Colonic mucosa (tissue), 4 donors: ENCODE measurements around the gene SNAP29. TPM values are rescaled to one million over a fixed set of nuclear protein-coding genes. Genes with fewer than 3 reads are reported as not detected.

ENCODE experiments used
- DNase-seq: peaks from one replicate; pipeline ENCODE4 v3.0.0-alpha.2; 2020
- H3K27ac ChIP-seq: fragments of 200-600 bp; one replicate; pipeline ENCODE4 v1.8.0; 2021
- H3K27me3 ChIP-seq: fragments of 200-600 bp; one replicate; pipeline ENCODE4 v1.8.0; 2021
- H3K36me3 ChIP-seq: fragments of 200-600 bp; one replicate; pipeline ENCODE4 v1.8.0; 2021
- H3K4me1 ChIP-seq: fragments of 200-600 bp; one replicate; pipeline ENCODE4 v1.8.0; 2021; ENCODE audit warnings: mild to moderate bottlenecking
- H3K4me3 ChIP-seq: fragments of 200-600 bp; one replicate; pipeline ENCODE4 v1.8.0; 2021
- H3K9ac ChIP-seq, 2 donors: one replicate each; pipeline ENCODE4 v1.7.0; 2013; ENCODE audit warnings: control low read depth in 2 of 2, low read depth in 2 of 2, low read length in 2 of 2
- H3K9me3 ChIP-seq: fragments of 200-600 bp; one replicate; pipeline ENCODE4 v1.8.0; 2021
- intact Hi-C: fragments of 100-400 bp; cut with DNase I; formaldehyde crosslinking; loops from one replicate; pipeline ENCODE4 v1.14.1; 2022
- total RNA-seq, 2 donors: library from RNA; stranded (reverse); fragmentation: NEBNext Ultra II Directional in 1 of 2; extraction: Animal tissue kit (Norgen Biotek cat#: 25700) in 1 of 2; gene quantifications; one replicate each; pipeline ENCODE4 v1.2.1, GENCODE V29; 2021
- TF ChIP-seq, protein P1 (sequence below): fragments of 200-600 bp; IDR thresholded peaks from one replicate; pipeline ENCODE4 v1.8.0; 2022; ENCODE audit warnings: antibody characterized with exemption, mild to moderate bottlenecking
- donor health status: healthy.
- donor health status: DM: no; HTN: no; CAD: no.
- donor health status: DM: no; HTN: no; CAD: no.

Gene SNAP29
- total RNA-seq, 2 donors from 2014 or later = 25.3 to 39.0 TPM

DNA sequence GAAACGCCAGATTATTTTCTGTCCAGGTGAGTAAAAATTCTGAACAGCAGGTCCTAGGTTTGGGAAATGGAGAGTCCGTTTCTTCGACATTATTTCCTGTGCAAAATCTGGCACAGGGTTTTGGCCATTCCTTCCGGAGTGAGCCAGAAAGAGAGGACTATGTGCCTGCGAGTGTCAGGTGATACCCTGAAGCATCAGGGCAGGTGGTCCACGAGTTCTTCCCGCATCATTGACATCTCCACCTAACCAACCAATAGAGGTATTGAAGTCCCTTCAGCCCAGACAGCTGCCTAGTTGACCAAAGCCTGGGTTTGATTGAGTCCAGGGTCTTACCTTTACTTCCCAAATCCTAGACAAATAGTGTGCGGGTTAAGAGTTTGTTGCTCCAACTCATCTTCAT, 808 bp downstream of the SNAP29 start:
- TF ChIP-seq, protein P1, sequence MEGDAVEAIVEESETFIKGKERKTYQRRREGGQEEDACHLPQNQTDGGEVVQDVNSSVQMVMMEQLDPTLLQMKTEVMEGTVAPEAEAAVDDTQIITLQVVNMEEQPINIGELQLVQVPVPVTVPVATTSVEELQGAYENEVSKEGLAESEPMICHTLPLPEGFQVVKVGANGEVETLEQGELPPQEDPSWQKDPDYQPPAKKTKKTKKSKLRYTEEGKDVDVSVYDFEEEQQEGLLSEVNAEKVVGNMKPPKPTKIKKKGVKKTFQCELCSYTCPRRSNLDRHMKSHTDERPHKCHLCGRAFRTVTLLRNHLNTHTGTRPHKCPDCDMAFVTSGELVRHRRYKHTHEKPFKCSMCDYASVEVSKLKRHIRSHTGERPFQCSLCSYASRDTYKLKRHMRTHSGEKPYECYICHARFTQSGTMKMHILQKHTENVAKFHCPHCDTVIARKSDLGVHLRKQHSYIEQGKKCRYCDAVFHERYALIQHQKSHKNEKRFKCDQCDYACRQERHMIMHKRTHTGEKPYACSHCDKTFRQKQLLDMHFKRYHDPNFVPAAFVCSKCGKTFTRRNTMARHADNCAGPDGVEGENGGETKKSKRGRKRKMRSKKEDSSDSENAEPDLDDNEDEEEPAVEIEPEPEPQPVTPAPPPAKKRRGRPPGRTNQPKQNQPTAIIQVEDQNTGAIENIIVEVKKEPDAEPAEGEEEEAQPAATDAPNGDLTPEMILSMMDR = no peak
- H3K27ac ChIP-seq = peak overlapping the region; percentile 79
- H3K36me3 ChIP-seq = no peaks in the 10 kb centered on the region
- H3K9me3 ChIP-seq = no peaks in the 10 kb centered on the region
- no peak for DNase-seq
- H3K4me3 ChIP-seq = peak overlapping the region; percentile 96
- peaks cover 9% of the 10 kb centered on the region for H3K4me1 ChIP-seq
- peak overlapping the region; percentile 53 to 94 for H3K9ac ChIP-seq
- no peaks in the 10 kb centered on the region for H3K27me3 ChIP-seq
- intact Hi-C loops = loop anchor here (10.0 kb wide), 1 partner anchor 55 kb away; the partner anchor contains the start of gene CRKL

DNA sequence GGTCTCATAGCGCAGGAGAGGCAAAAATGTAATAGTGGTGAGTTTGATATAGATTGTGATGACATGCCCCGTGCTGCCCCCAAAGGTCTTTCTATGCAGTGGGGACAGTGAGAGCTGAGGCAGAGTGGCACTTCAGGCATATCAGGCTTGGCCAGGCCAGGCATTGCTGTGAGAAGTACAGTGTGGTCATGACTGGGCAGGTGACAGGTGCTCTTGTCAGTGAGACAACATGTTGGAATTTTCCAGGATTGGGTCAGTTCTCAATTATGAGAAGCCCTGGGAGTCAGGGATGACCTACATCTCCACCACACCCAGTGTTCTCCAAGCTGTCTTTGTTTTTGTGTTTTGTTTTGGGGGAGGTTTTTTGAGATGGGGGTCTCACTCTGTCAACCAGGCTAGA, 3.7 kb downstream of the SNAP29 start:
- H3K27me3 ChIP-seq = no peaks in the 10 kb centered on the region
- no peak overlapping the region for H3K9ac ChIP-seq
- TF ChIP-seq, protein P1 = no peak
- H3K36me3 ChIP-seq = no peaks in the 10 kb centered on the region
- DNase-seq = no peak
- peaks cover 14% of the 10 kb centered on the region for H3K4me1 ChIP-seq
- no peak overlapping the region for H3K27ac ChIP-seq
- no peaks in the 10 kb centered on the region for H3K9me3 ChIP-seq
- H3K4me3 ChIP-seq = no peak overlapping the region
- intact Hi-C loops = loop anchor here (10.0 kb wide), 1 partner anchor 52 kb away; the partner anchor contains the start of gene CRKL

DNA sequence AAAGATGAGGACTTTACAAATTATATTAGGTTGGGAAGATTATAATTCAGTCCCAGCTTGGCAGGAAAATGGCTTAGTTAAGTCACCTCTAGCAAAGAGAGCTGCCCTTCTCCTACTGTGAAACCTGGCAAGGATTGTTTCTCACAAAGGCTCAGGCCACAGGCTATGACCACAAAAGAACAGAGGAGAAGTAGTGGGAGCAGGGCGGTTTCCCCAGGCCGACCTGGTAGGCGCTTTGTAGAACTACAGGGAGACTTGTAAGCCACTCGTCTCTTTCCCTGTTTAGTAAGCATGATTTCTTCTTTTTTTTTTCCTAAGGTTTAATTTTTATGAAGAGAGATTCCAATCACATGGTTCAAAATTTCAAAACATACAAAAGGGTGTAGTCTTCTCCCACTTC, 4.6 kb downstream of the SNAP29 start:
- DNase-seq = no peak
- H3K9ac ChIP-seq = no peak overlapping the region
- TF ChIP-seq, protein P1 = no peak
- no peaks in the 10 kb centered on the region for H3K36me3 ChIP-seq
- intact Hi-C loops = loop anchor here (10.0 kb wide), 1 partner anchor 51 kb away; the partner anchor contains the start of gene CRKL
- peaks cover 20% of the 10 kb centered on the region for H3K4me1 ChIP-seq
- no peaks in the 10 kb centered on the region for H3K27me3 ChIP-seq
- H3K9me3 ChIP-seq = no peaks in the 10 kb centered on the region
- H3K27ac ChIP-seq = no peak overlapping the region
- no peak overlapping the region for H3K4me3 ChIP-seq

DNA sequence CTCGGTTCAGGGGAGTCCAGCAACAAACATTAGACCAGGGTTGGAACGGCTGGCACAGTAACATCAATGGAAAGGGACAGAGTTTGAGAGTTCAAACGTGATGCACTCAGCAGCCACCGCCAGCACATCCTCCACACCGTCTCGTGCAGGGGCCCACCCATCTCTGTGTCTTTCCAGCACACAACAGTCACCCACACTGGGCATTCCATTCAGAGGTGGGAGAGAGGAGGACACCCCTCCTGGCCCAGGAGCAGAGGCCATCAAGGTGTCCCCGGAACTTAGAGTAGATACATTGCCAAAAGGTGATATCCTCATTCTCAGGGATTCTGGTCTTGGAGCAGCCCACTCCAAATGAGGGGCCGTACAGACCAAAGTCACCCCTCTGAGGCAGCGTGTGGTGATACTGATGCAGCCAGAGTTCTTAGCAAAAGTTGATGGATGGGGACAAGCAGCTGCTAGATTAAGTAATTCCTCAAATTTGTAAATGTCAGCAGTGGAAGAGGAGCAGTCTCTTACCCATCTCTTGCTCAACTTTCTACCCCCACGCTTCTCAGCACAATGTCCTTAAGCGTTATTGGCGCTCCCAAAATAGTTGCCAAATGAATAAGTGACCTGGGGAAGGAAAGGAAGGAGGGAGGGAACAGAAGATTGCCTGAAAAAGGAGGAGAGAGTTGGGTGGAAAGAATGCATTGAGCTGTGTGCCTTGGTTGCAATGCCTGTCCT, 5.5 kb downstream of the SNAP29 start:
- Histone ChIP-seq H3K4me3 (no peak overlapping the region), H3K9ac (no peak overlapping the region), H3K9me3 (no peaks in the 10 kb centered on the region), H3K27ac (no peak overlapping the region), H3K4me1 (peaks cover 20% of the 10 kb centered on the region), H3K36me3 (no peaks in the 10 kb centered on the region), H3K27me3 (no peaks in the 10 kb centered on the region)
- no peak for DNase-seq
- intact Hi-C loops = loop anchor here (10.0 kb wide), 1 partner anchor 50 kb away; the partner anchor contains the start of gene CRKL
- TF ChIP-seq, protein P1 = no peak

DNA sequence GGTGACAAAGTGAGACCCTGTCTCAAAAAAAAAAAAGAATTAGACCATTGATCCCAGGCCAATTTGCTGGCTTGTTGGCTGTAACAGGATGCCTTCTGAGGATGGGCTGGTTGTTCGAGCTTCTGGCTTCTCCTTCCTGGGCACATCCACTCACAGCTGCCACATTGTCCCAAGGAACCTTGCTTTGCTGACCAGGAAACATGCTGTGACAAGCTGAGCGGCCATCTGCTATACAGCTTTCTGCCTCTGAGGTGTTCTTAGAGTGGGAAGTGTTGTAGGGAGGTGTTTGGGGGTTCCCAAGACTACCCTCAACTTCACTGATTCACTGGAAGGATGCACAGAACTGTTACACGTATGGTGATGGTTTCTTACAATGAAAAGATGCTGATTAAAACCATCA, 6.5 kb downstream of the SNAP29 start:
- Histone ChIP-seq H3K27me3 (no peaks in the 10 kb centered on the region), H3K36me3 (no peaks in the 10 kb centered on the region), H3K4me1 (peaks cover 17% of the 10 kb centered on the region), H3K9ac (no peak overlapping the region), H3K9me3 (no peaks in the 10 kb centered on the region), H3K27ac (no peak overlapping the region), H3K4me3 (no peak overlapping the region)
- TF ChIP-seq, protein P1 = no peak
- intact Hi-C loops = loop anchor here (10.0 kb wide), 1 partner anchor 49 kb away; the partner anchor contains the start of gene CRKL
- DNase-seq = no peak
